ENCODE results near the gene SVOPL. TPM values are rescaled to one million over a fixed set of nuclear protein-coding genes. Genes with fewer than 3 reads are reported as not detected.

SVOPL gene
- total and polyA plus RNA-seq, 2 donors (not counting 3 experiments of a cell fraction or from before 2014, with no cell fraction given), result not detected

DNA sequence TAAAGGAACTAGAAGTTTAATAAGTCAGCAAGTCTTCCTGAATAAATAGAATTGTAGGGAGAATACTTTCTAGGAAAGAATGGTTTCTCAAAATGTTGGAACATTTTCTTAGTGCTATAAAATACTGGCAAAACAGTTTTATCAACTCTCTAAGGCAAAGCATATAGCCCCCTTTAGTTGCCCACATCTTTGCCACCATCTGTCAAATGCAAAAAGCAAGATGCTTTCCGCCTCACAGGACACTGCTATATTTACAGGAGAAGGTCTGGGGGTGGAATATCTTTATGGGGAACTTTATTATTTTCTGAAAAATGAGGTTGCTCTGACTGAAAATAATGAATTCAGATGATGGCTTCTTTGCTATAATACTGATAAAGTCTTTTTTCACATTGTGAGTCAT is 78.3 kb downstream of the SVOPL start:
- POLR2A ChIA-PET, result no interaction called here
- no peak overlapping the region for H3K4me2 ChIP-seq (ENCODE audit: insufficient read depth, low read length)
- H3K27me3 ChIP-seq (ENCODE audit: control insufficient read depth in 2 of 2, insufficient read depth in 2 of 2, low read length in 2 of 2), result no peaks in the 10 kb centered on the region
- no peaks in the 10 kb centered on the region for H3K9me3 ChIP-seq (replicated peaks; ENCODE audit: control insufficient read depth, insufficient read depth, low read length)
- H3K4me3 ChIP-seq (replicated peaks in 1 of 3; ENCODE audit: insufficient read depth in 1 of 3, low read depth in 1 of 3, low read length in 3 of 3), result no peak overlapping the region
- no peaks in the 10 kb centered on the region for H3K36me3 ChIP-seq (ENCODE audit: control insufficient read depth in 2 of 2, extremely low read depth in 1 of 2, insufficient read depth in 2 of 2, low read length in 2 of 2)
- CTCF ChIA-PET, result no interaction called here
- no peak for TF ChIP-seq JUN (IDR thresholded peaks at IDR 0.05; ENCODE audit: borderline replicate concordance, insufficient read depth, insufficient read length, low read depth)
- no peak for TF ChIP-seq GATA2 (IDR thresholded peaks at IDR 0.05; ENCODE audit: insufficient read depth, insufficient read length, low read depth, low read length)
- TF ChIP-seq, protein P1, sequence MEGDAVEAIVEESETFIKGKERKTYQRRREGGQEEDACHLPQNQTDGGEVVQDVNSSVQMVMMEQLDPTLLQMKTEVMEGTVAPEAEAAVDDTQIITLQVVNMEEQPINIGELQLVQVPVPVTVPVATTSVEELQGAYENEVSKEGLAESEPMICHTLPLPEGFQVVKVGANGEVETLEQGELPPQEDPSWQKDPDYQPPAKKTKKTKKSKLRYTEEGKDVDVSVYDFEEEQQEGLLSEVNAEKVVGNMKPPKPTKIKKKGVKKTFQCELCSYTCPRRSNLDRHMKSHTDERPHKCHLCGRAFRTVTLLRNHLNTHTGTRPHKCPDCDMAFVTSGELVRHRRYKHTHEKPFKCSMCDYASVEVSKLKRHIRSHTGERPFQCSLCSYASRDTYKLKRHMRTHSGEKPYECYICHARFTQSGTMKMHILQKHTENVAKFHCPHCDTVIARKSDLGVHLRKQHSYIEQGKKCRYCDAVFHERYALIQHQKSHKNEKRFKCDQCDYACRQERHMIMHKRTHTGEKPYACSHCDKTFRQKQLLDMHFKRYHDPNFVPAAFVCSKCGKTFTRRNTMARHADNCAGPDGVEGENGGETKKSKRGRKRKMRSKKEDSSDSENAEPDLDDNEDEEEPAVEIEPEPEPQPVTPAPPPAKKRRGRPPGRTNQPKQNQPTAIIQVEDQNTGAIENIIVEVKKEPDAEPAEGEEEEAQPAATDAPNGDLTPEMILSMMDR (IDR thresholded peaks at IDR 0.05; ENCODE audit: extremely low read depth in 1 of 2, insufficient read depth in 1 of 2, low read depth in 1 of 2, low read length in 2 of 2), result no peak
- TF ChIP-seq POLR2AphosphoS5 (IDR thresholded peaks at IDR 0.05; ENCODE audit: insufficient read depth, low read depth, low read length), result no peak
- TF ChIP-seq POLR2A (IDR thresholded peaks at IDR 0.05; ENCODE audit: low read depth, low read length), result no peak
- no peak for TF ChIP-seq MYC (IDR thresholded peaks at IDR 0.05; ENCODE audit: low read depth, low read length)
- TF ChIP-seq EZH2 (IDR thresholded peaks at IDR 0.05; ENCODE audit: borderline replicate concordance, low read depth, low read length, severe bottlenecking), result no peak
- no peak for TF ChIP-seq FOS (IDR thresholded peaks at IDR 0.05; ENCODE audit: borderline replicate concordance, insufficient read depth, low read length)
- TF ChIP-seq MAX (IDR thresholded peaks at IDR 0.05; ENCODE audit: insufficient read depth, insufficient read length), result no peak
- dilution Hi-C loops (cut with MboI; ENCODE audit: extremely low pct_ligation_motif_present, low sequenced_read_pairs) (no loop called here), intact Hi-C loops (cut with micrococcal nuclease) (no loop called here)
- no TSS peak for BruUV-seq (replicated peaks)
- H3K27ac ChIP-seq (ENCODE audit: insufficient read depth, low read depth, low read length), result no peak overlapping the region
- no peaks in the 10 kb centered on the region for H3K4me1 ChIP-seq (ENCODE audit: control insufficient read depth, extremely low read depth, insufficient read depth, low read length)
- H2AFZ ChIP-seq (ENCODE audit: low read depth, low read length), result no peak overlapping the region
- no peaks in the 10 kb centered on the region for H4K20me1 ChIP-seq (replicated peaks; ENCODE audit: control insufficient read depth, extremely low read depth, insufficient read depth, low read length)
- no peak for DNase-seq (ENCODE audit: low read depth, low spot score)
- no peak overlapping the region for H3K9ac ChIP-seq (replicated peaks; ENCODE audit: extremely low read depth, insufficient read depth, low read length)
- H3K79me2 ChIP-seq (ENCODE audit: control insufficient read depth, insufficient read depth, low read length), result no peaks in the 10 kb centered on the region
- H3K9me1 ChIP-seq (replicated peaks; ENCODE audit: control insufficient read depth, extremely low read depth, insufficient read depth, low read length), result no peaks in the 10 kb centered on the region
- FAIRE-seq, result no peak
